H1 (cell line): ENCODE measurements around the gene ZNF333. TPM values are rescaled to one million over a fixed set of nuclear protein-coding genes. Genes with fewer than 3 reads are reported as not detected.

Experiments
- ATF2 ChIP-seq: IDR thresholded peaks from 2 replicates; pipeline ENCODE4 v1.6.1; 2012; ENCODE audit warnings: low read length, inconsistent platforms
- BCL11A ChIP-seq, 2 experiments: IDR thresholded peaks; one replicate each; pipeline ENCODE4 v1.6.1; 2011; ENCODE audit warnings: low read depth in 2 of 2, low read length in 2 of 2, mild to moderate bottlenecking in 2 of 2
- BRCA1 ChIP-seq: IDR thresholded peaks from 2 replicates; pipeline ENCODE4 v1.6.1; 2012; ENCODE audit warnings: low read depth, low read length, improper control_type of control experiment
- CBX5 ChIP-seq: fragments of 300-800, 300-1000 bp; sonication (generic); IDR thresholded peaks from 2 replicates; pipeline ENCODE4 v1.7.1; 2016; ENCODE audit warnings: antibody characterized with exemption, low read length, low read depth
- CHD7 ChIP-seq: fragments of 300-600 bp; sonication (generic); IDR thresholded peaks from 2 replicates; pipeline ENCODE4 v1.7.1; 2012; ENCODE audit warnings: low read length, moderate library complexity, mild to moderate bottlenecking, inconsistent platforms; ENCODE audit not compliant: insufficient replicate concordance
- PHF8 ChIP-seq: fragments of 200-600 bp; sonication (generic); conservative IDR thresholded peaks from 2 replicates; pipeline ENCODE4 v1.7.1; 2012; ENCODE audit warnings: low read depth, mild to moderate bottlenecking, inconsistent platforms, low read length, moderate library complexity
- TBP ChIP-seq: IDR thresholded peaks from 2 replicates; pipeline ENCODE4 v1.6.1; 2011; ENCODE audit warnings: low read depth, low read length, improper control_type of control experiment
- polyA plus RNA-seq, 7 experiments: library from polyadenylated mRNA; depleted of rRNA in 3 of 7; stranded (reverse) in 5 of 7; unstranded in 2 of 7; fragments of >200 nt in 5 of 7; fragments of 200-250 nt in 2 of 7; gene quantifications; 1 replicate in 5 of 7; 2 replicates in 1 of 7; 4 replicates in 1 of 7; pipeline versions ENCODE4 v1.2.1 to v1.2.3, GENCODE V29; 2011 to 2013; ENCODE audit warnings: missing spikeins in 2 of 7, mixed read lengths in 2 of 7
- total RNA-seq: library from RNA; stranded (reverse); fragmentation: NEBNext Ultra II Directional; extraction: Animal tissue kit (Norgen Biotek cat#: 25700); gene quantifications from 2 replicates; pipeline ENCODE4 v1.2.1, GENCODE V29; 2021

ZNF333 gene
- total and polyA plus RNA-seq, 2 of the 8 experiments (the other 6 are each of a cell fraction or from before 2014, with no cell fraction given): 7.3 to 8.4 TPM

GRCh38 chr19:14704450-14704849 lies 14.6 kb downstream of the ZNF333 start (continued):
- TF ChIP-seq CHD7 (no peak), PHF8 (no peak), BRCA1 (no peak), BCL11A (IDR thresholded peaks at IDR 0.05; ENCODE audit: low read depth in 2 of 2, low read length in 2 of 2) (no peak), ATF2 (no peak), TBP (no peak), CBX5 (no peak)
